Measurements from ENCODE around the gene TRAF3IP3. TPM values are rescaled to one million over a fixed set of nuclear protein-coding genes. Genes with fewer than 3 reads are reported as not detected.
"Not testable (repeated sequence)": the region's sequence is repeated elsewhere in the genome, so short reads cannot be mapped to it uniquely, and the experiment has no call there.

TRAF3IP3 gene
- total RNA-seq, 1 donor from 2014 or later = not detected

- no peaks in the 10 kb centered on the region for H3K36me3 Mint-ChIP-seq (ENCODE audit: unreplicated experiment)
- DNase-seq (ENCODE audit: extremely low spot score, unreplicated experiment) = no peak
- no peak overlapping the region for H3K4me3 Mint-ChIP-seq (ENCODE audit: unreplicated experiment)
- H3K27me3 Mint-ChIP-seq (ENCODE audit: unreplicated experiment) = peaks cover 40% of the 10 kb centered on the region
- no peaks in the 10 kb centered on the region for H3K9me3 Mint-ChIP-seq (ENCODE audit: unreplicated experiment)
- TF ChIP-seq, protein P1, sequence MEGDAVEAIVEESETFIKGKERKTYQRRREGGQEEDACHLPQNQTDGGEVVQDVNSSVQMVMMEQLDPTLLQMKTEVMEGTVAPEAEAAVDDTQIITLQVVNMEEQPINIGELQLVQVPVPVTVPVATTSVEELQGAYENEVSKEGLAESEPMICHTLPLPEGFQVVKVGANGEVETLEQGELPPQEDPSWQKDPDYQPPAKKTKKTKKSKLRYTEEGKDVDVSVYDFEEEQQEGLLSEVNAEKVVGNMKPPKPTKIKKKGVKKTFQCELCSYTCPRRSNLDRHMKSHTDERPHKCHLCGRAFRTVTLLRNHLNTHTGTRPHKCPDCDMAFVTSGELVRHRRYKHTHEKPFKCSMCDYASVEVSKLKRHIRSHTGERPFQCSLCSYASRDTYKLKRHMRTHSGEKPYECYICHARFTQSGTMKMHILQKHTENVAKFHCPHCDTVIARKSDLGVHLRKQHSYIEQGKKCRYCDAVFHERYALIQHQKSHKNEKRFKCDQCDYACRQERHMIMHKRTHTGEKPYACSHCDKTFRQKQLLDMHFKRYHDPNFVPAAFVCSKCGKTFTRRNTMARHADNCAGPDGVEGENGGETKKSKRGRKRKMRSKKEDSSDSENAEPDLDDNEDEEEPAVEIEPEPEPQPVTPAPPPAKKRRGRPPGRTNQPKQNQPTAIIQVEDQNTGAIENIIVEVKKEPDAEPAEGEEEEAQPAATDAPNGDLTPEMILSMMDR (IDR thresholded peaks at IDR 0.05) = no peak
- H3K27ac Mint-ChIP-seq (ENCODE audit: unreplicated experiment) = no peak overlapping the region
- peaks cover 12% of the 10 kb centered on the region for H3K4me1 Mint-ChIP-seq (ENCODE audit: unreplicated experiment)
Observed at GRCh38 chr1:209786146-209786545, 30.3 kb downstream of the TRAF3IP3 start.

- Mint-ChIP-seq H3K36me3 (ENCODE audit: unreplicated experiment) (no peaks in the 10 kb centered on the region), H3K4me3 (ENCODE audit: unreplicated experiment) (no peak overlapping the region), H3K27me3 (ENCODE audit: unreplicated experiment) (peaks cover 53% of the 10 kb centered on the region), H3K9me3 (ENCODE audit: unreplicated experiment) (no peaks in the 10 kb centered on the region), H3K4me1 (ENCODE audit: unreplicated experiment) (peaks cover 12% of the 10 kb centered on the region), H3K27ac (ENCODE audit: unreplicated experiment) (no peak overlapping the region)
- TF ChIP-seq, protein P1 (IDR thresholded peaks at IDR 0.05) = no peak
- no peak for DNase-seq (ENCODE audit: extremely low spot score, unreplicated experiment)
Observed at GRCh38 chr1:209787551-209787950, 31.7 kb downstream of the TRAF3IP3 start.

DNA sequence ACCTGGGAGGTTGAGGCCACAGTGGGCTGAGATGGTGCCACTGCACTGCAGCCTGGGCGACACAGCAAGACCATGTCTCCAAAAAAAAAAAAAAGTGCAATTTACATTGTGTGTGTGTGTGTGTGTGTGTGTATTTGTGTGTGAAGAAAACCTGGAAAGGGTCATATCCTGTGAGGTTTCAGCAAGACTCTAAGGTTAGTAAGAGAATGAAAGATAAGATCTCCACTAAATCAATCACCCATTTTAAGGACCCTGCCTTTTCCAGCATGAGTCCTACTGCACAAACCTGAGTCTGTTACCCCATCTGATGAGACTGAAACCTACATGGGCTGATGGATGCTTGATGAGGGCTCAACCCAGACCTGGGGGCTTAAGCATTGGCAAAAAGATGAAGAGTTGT is 33.4 kb downstream of the TRAF3IP3 start:
- Mint-ChIP-seq H3K27me3 (ENCODE audit: unreplicated experiment) (peaks cover 66% of the 10 kb centered on the region), H3K9me3 (ENCODE audit: unreplicated experiment) (no peaks in the 10 kb centered on the region), H3K36me3 (ENCODE audit: unreplicated experiment) (no peaks in the 10 kb centered on the region), H3K27ac (ENCODE audit: unreplicated experiment) (no peak overlapping the region), H3K4me1 (ENCODE audit: unreplicated experiment) (peaks cover 5% of the 10 kb centered on the region), H3K4me3 (ENCODE audit: unreplicated experiment) (no peak overlapping the region)
- TF ChIP-seq, protein P1 (IDR thresholded peaks at IDR 0.05) = no peak
- no peak for DNase-seq (ENCODE audit: extremely low spot score, unreplicated experiment)

GRCh38 chr1:209790286-209791193 is 34.7 kb downstream of the TRAF3IP3 start:
- no peak for DNase-seq (ENCODE audit: extremely low spot score, unreplicated experiment)
- Mint-ChIP-seq H3K36me3 (ENCODE audit: unreplicated experiment) (no peaks in the 10 kb centered on the region), H3K27ac (ENCODE audit: unreplicated experiment) (no peak overlapping the region), H3K4me1 (ENCODE audit: unreplicated experiment) (no peaks in the 10 kb centered on the region), H3K27me3 (ENCODE audit: unreplicated experiment) (peaks cover 79% of the 10 kb centered on the region), H3K4me3 (ENCODE audit: unreplicated experiment) (no peak overlapping the region), H3K9me3 (ENCODE audit: unreplicated experiment) (no peaks in the 10 kb centered on the region)
- TF ChIP-seq, protein P1 (IDR thresholded peaks at IDR 0.05) = no peak

GRCh38 chr1:209791920-209792319 is 36.1 kb downstream of the TRAF3IP3 start:
- H3K36me3 Mint-ChIP-seq (ENCODE audit: unreplicated experiment) = no peaks in the 10 kb centered on the region
- no peak overlapping the region for H3K4me3 Mint-ChIP-seq (ENCODE audit: unreplicated experiment)
- no peak for DNase-seq (ENCODE audit: extremely low spot score, unreplicated experiment)
- TF ChIP-seq, protein P1 (IDR thresholded peaks at IDR 0.05) = no peak
- no peaks in the 10 kb centered on the region for H3K9me3 Mint-ChIP-seq (ENCODE audit: unreplicated experiment)
- no peaks in the 10 kb centered on the region for H3K4me1 Mint-ChIP-seq (ENCODE audit: unreplicated experiment)
- peaks cover 82% of the 10 kb centered on the region for H3K27me3 Mint-ChIP-seq (ENCODE audit: unreplicated experiment)
- H3K27ac Mint-ChIP-seq (ENCODE audit: unreplicated experiment) = no peak overlapping the region

- not testable (repeated sequence) for H3K4me3 Mint-ChIP-seq (ENCODE audit: unreplicated experiment); H3K9me3 Mint-ChIP-seq (ENCODE audit: unreplicated experiment); H3K36me3 Mint-ChIP-seq (ENCODE audit: unreplicated experiment); H3K4me1 Mint-ChIP-seq (ENCODE audit: unreplicated experiment); DNase-seq (ENCODE audit: extremely low spot score, unreplicated experiment); H3K27ac Mint-ChIP-seq (ENCODE audit: unreplicated experiment)
- H3K27me3 Mint-ChIP-seq (ENCODE audit: unreplicated experiment) = peaks cover 77% of the 10 kb centered on the region
Observed at GRCh38 chr1:209793711-209794110, 37.9 kb downstream of the TRAF3IP3 start.
